Tibial nerve (tissue), 4 donors: ENCODE results near the gene RAE1. TPM values are rescaled to one million over a fixed set of nuclear protein-coding genes. Genes with fewer than 3 reads are reported as not detected.

Source experiments
- DNase-seq, 2 donors: peaks; one replicate each; pipeline ENCODE4 v3.0.0-alpha.2; 2019; ENCODE audit warnings: low spot score in 2 of 2
- H3K27ac ChIP-seq, 4 donors: fragments of 200-600 bp; sonication (generic) in 3 of 4; one replicate each; pipeline ENCODE4 v1.5.1; 2017 to 2019; ENCODE audit warnings: mild to moderate bottlenecking in 1 of 4
- H3K27me3 ChIP-seq, 2 donors: fragments of 200-600 bp; sonication (generic) in 1 of 2; one replicate each; pipeline versions ENCODE4 v1.5.1 to v1.6.0; 2017 to 2019
- H3K36me3 ChIP-seq, 3 donors: fragments of 200-600 bp; sonication (generic); one replicate each; pipeline ENCODE4 v1.5.1; 2018 to 2019
- H3K4me1 ChIP-seq, 4 donors: fragments of 200-600 bp; sonication (generic) in 3 of 4; one replicate each; pipeline ENCODE4 v1.5.1; 2017 to 2019
- H3K4me3 ChIP-seq, 4 donors: fragments of 200-600 bp; sonication (generic) in 3 of 4; one replicate each; pipeline ENCODE4 v1.5.1; 2017 to 2019; ENCODE audit warnings: mild to moderate bottlenecking in 1 of 4, moderate library complexity in 1 of 4
- H3K9me3 ChIP-seq, 4 donors: fragments of 200-600 bp; sonication (generic) in 3 of 4; one replicate each; pipeline ENCODE4 v1.5.1; 2017 to 2019
- CTCF ChIP-seq, 5 experiments: fragments of 200-600 bp in 3 of 5; fragments of 450-650 bp in 2 of 5; sonication (generic) in 3 of 5; IDR thresholded peaks; one replicate each; pipeline ENCODE4 v1.5.1; 2016 to 2019; ENCODE audit warnings: antibody characterized with exemption in 5 of 5, mild to moderate bottlenecking in 3 of 5, moderate library complexity in 2 of 5
- EP300 ChIP-seq, 2 donors: sonication (generic); formaldehyde crosslinking; IDR thresholded peaks; one replicate each; pipeline ENCODE4 v1.6.1; 2017; ENCODE audit warnings: antibody characterized with exemption in 2 of 2, mild to moderate bottlenecking in 1 of 2
- POLR2A ChIP-seq, 2 donors: fragments of 450-650 bp; IDR thresholded peaks; one replicate each; pipeline ENCODE4 v1.6.1; 2017; ENCODE audit warnings: antibody characterized with exemption in 2 of 2, mild to moderate bottlenecking in 2 of 2, moderate library complexity in 2 of 2
- WGBS, 2 donors: methylation state at CpG; one replicate each; pipeline ENCODE4 v1.1.5; 2018; 5-methylcytosine and 5-hydroxymethylcytosine counted together
- total RNA-seq, 4 donors: library from RNA; depleted of rRNA; stranded (reverse); fragments of >200 nt; gene quantifications; one replicate each; pipeline ENCODE4 v1.1.0, GENCODE V29; 2016

RAE1 gene
- total RNA-seq, 4 donors from 2014 or later = 12.6 to 20.9 (median 19.0) TPM

GRCh38 chr20:57408131-57408530, 57.1 kb downstream of the RAE1 start:
- Histone ChIP-seq H3K4me1 (no peaks in the 10 kb centered on the region), H3K4me3 (no peak overlapping the region), H3K27me3 (no peaks in the 10 kb centered on the region), H3K36me3 (peaks cover 0 to 76% (median 12%) of the 10 kb centered on the region in 3 donors), H3K27ac (no peak overlapping the region), H3K9me3 (no peaks in the 10 kb centered on the region)
- WGBS, 2 donors = 68 to 76% methylated on average over 13 of the region's 13 CpGs
- DNase-seq = no peak
- no peak for TF ChIP-seq CTCF (IDR thresholded peaks at IDR 0.05)

GRCh38 chr20:57408536-57409233, 57.6 kb downstream of the RAE1 start:
- no peaks in the 10 kb centered on the region for H3K9me3 ChIP-seq
- H3K36me3 ChIP-seq = peaks cover 0 to 70% (median 12%) of the 10 kb centered on the region in 3 donors
- H3K4me1 ChIP-seq = no peaks in the 10 kb centered on the region
- TF ChIP-seq EP300 (IDR thresholded peaks at IDR 0.05) (no peak), CTCF (IDR thresholded peaks at IDR 0.05) (no peak), POLR2A (IDR thresholded peaks at IDR 0.05) (no peak)
- no peaks in the 10 kb centered on the region for H3K27me3 ChIP-seq
- no peak for DNase-seq
- H3K27ac ChIP-seq = no peak overlapping the region
- no peak overlapping the region for H3K4me3 ChIP-seq
- WGBS, 2 donors = 85 to 87% methylated on average over 28 to 29 of the region's 29 CpGs

GRCh38 chr20:57409316-57409671, 58.2 kb downstream of the RAE1 start:
- Histone ChIP-seq H3K9me3 (no peaks in the 10 kb centered on the region), H3K4me3 (no peak overlapping the region), H3K27ac (no peak overlapping the region), H3K27me3 (no peaks in the 10 kb centered on the region), H3K36me3 (peaks cover 0 to 64% (median 12%) of the 10 kb centered on the region in 3 donors), H3K4me1 (no peaks in the 10 kb centered on the region)
- no peak for DNase-seq
- 68 to 77% methylated on average over 11 to 16 of the region's 16 CpGs for WGBS, 2 donors
- TF ChIP-seq EP300 (IDR thresholded peaks at IDR 0.05) = no peak
- no peak for TF ChIP-seq POLR2A (IDR thresholded peaks at IDR 0.05)
- TF ChIP-seq CTCF (IDR thresholded peaks at IDR 0.05) = no peak

GRCh38 chr20:57409672-57410397, 58.8 kb downstream of the RAE1 start:
- H3K4me3 ChIP-seq = no peak overlapping the region
- no peak overlapping the region for H3K27ac ChIP-seq
- H3K36me3 ChIP-seq = peaks cover 0 to 59% (median 12%) of the 10 kb centered on the region in 3 donors
- TF ChIP-seq CTCF (IDR thresholded peaks at IDR 0.05) (no peak), EP300 (IDR thresholded peaks at IDR 0.05) (no peak), POLR2A (IDR thresholded peaks at IDR 0.05) (no peak)
- no peak for DNase-seq
- no peaks in the 10 kb centered on the region for H3K9me3 ChIP-seq
- no peaks in the 10 kb centered on the region for H3K27me3 ChIP-seq
- WGBS, 2 donors = 56 to 62% methylated on average over 13 to 14 of the region's 14 CpGs
- H3K4me1 ChIP-seq = no peaks in the 10 kb centered on the region

- Histone ChIP-seq H3K4me1 (no peaks in the 10 kb centered on the region), H3K36me3 (peaks cover 0 to 52% (median 12%) of the 10 kb centered on the region in 3 donors), H3K27me3 (no peaks in the 10 kb centered on the region), H3K4me3 (no peak overlapping the region), H3K9me3 (no peaks in the 10 kb centered on the region), H3K27ac (no peak overlapping the region)
- WGBS, 2 donors = 78 to 84% methylated on average over 13 to 15 of the region's 15 CpGs
- TF ChIP-seq EP300 (IDR thresholded peaks at IDR 0.05) (no peak), POLR2A (IDR thresholded peaks at IDR 0.05) (no peak), CTCF (IDR thresholded peaks at IDR 0.05) (no peak)
- no peak for DNase-seq
Measured at GRCh38 chr20:57410398-57410920, 59.4 kb downstream of the RAE1 start.
